Suprapubic skin (tissue), 4 donors: Measurements from ENCODE around the gene BACE1. TPM values are rescaled to one million over a fixed set of nuclear protein-coding genes. Genes with fewer than 3 reads are reported as not detected.

ENCODE experiments used
- DNase-seq, 2 donors: peaks; one replicate each; pipeline ENCODE4 v3.0.0-alpha.2; 2019; ENCODE audit warnings: low spot score in 2 of 2
- H3K27ac ChIP-seq: fragments of 200-600 bp; sonication (generic); one replicate; pipeline ENCODE4 v1.5.1; 2019
- H3K27me3 ChIP-seq: fragments of 200-600 bp; sonication (generic); one replicate; pipeline ENCODE4 v1.5.1; 2019
- H3K36me3 ChIP-seq: fragments of 200-600 bp; sonication (generic); one replicate; pipeline ENCODE4 v1.5.1; 2019
- H3K4me1 ChIP-seq: fragments of 200-600 bp; sonication (generic); one replicate; pipeline ENCODE4 v1.5.1; 2019
- H3K4me3 ChIP-seq: fragments of 200-600 bp; sonication (generic); one replicate; pipeline ENCODE4 v1.5.1; 2019; ENCODE audit warnings: mild to moderate bottlenecking
- H3K9me3 ChIP-seq: fragments of 200-600 bp; sonication (generic); one replicate; pipeline ENCODE4 v1.5.1; 2019
- EP300 ChIP-seq: sonication (generic); formaldehyde crosslinking; IDR thresholded peaks from one replicate; pipeline ENCODE4 v1.6.1; 2017; ENCODE audit warnings: antibody characterized with exemption
- POLR2A ChIP-seq, 2 donors: fragments of 450-650 bp; IDR thresholded peaks; one replicate each; pipeline ENCODE4 v1.6.1; 2017; ENCODE audit warnings: antibody characterized with exemption in 2 of 2, mild to moderate bottlenecking in 2 of 2, moderate library complexity in 2 of 2
- POLR2AphosphoS5 ChIP-seq, 3 donors: sonication (generic); formaldehyde crosslinking; IDR thresholded peaks; one replicate each; pipeline ENCODE4 v1.6.1; 2017; ENCODE audit warnings: antibody characterized with exemption in 3 of 3
- WGBS: methylation state at CpG from one replicate; pipeline ENCODE4 v1.1.5; 2018; 5-methylcytosine and 5-hydroxymethylcytosine counted together
- total RNA-seq, 4 donors: library from RNA; depleted of rRNA; stranded (reverse); fragments of >200 nt; gene quantifications; one replicate each; pipeline ENCODE4 v1.1.0, GENCODE V29; 2016
- TF ChIP-seq, protein P1 (sequence below), 2 donors: fragments of 200-600 bp in 1 of 2; fragments of 450-650 bp in 1 of 2; sonication (generic) in 1 of 2; IDR thresholded peaks; one replicate each; pipeline ENCODE4 v1.5.1; 2016 to 2019; ENCODE audit warnings: antibody characterized with exemption in 2 of 2, mild to moderate bottlenecking in 1 of 2, moderate library complexity in 1 of 2

Gene BACE1
- total RNA-seq, 4 donors from 2014 or later = 13.8 to 35.6 (median 18.0) TPM

DNA sequence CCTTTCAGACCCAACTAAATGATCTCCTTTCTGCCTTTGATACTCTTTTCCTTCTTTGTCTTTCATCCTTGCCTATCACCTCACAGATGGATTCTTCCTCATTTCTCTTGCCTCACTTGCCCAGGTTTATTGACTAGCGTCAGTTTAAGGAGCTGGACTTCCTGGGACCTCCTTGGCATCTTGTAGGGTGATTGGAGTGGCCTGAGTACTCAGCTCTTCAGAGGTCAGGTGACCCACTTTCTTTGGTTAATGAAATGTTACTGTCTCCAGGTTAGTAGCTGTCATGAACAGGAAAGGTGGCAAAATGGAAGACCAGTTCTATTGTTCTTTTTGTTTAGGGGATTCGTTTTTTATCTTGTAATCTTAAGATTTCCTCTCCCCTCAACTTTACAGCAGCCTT, 29.5 kb downstream of the BACE1 start:
- WGBS = 83% methylated on average over 2 of the region's 2 CpGs
- no peak overlapping the region for H3K27ac ChIP-seq
- no peaks in the 10 kb centered on the region for H3K4me1 ChIP-seq
- no peak overlapping the region for H3K4me3 ChIP-seq
- no peaks in the 10 kb centered on the region for H3K27me3 ChIP-seq
- H3K36me3 ChIP-seq = peaks cover 99% of the 10 kb centered on the region
- DNase-seq = no peak
- H3K9me3 ChIP-seq = no peaks in the 10 kb centered on the region
- TF ChIP-seq POLR2AphosphoS5 (IDR thresholded peaks at IDR 0.05) (no peak), POLR2A (IDR thresholded peaks at IDR 0.05) (no peak), EP300 (no peak)
- TF ChIP-seq, protein P1, sequence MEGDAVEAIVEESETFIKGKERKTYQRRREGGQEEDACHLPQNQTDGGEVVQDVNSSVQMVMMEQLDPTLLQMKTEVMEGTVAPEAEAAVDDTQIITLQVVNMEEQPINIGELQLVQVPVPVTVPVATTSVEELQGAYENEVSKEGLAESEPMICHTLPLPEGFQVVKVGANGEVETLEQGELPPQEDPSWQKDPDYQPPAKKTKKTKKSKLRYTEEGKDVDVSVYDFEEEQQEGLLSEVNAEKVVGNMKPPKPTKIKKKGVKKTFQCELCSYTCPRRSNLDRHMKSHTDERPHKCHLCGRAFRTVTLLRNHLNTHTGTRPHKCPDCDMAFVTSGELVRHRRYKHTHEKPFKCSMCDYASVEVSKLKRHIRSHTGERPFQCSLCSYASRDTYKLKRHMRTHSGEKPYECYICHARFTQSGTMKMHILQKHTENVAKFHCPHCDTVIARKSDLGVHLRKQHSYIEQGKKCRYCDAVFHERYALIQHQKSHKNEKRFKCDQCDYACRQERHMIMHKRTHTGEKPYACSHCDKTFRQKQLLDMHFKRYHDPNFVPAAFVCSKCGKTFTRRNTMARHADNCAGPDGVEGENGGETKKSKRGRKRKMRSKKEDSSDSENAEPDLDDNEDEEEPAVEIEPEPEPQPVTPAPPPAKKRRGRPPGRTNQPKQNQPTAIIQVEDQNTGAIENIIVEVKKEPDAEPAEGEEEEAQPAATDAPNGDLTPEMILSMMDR (IDR thresholded peaks at IDR 0.05) = no peak

DNA sequence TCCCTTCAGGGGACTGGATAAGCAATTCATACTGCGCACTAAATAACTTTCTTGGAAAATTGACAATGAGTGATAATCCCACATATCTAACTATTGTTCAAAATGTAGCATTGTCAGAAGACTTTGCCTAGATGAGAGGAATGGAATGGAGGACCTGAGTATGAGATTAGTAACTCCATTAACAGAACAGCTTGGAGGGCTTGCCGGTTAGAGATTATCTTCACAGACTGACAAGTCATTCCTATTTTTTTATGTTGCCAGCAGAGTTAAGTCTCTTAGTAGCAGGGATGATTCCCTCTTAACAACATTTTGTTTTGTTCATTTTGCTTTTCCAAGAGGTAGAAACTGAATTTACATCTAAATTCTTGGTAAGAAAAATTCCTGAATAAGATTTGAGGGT, 32.0 kb downstream of the BACE1 start:
- H3K27me3 ChIP-seq = no peaks in the 10 kb centered on the region
- no peak overlapping the region for H3K4me3 ChIP-seq
- WGBS = 90% methylated on average over 2 of the region's 2 CpGs
- no peak for DNase-seq
- H3K27ac ChIP-seq = no peak overlapping the region
- TF ChIP-seq EP300 = no peak
- TF ChIP-seq POLR2AphosphoS5 (IDR thresholded peaks at IDR 0.05) = no peak
- TF ChIP-seq POLR2A (IDR thresholded peaks at IDR 0.05) = no peak
- TF ChIP-seq, protein P1 (IDR thresholded peaks at IDR 0.05) = no peak
- peaks cover 84% of the 10 kb centered on the region for H3K36me3 ChIP-seq
- H3K4me1 ChIP-seq = no peaks in the 10 kb centered on the region
- no peaks in the 10 kb centered on the region for H3K9me3 ChIP-seq

DNA sequence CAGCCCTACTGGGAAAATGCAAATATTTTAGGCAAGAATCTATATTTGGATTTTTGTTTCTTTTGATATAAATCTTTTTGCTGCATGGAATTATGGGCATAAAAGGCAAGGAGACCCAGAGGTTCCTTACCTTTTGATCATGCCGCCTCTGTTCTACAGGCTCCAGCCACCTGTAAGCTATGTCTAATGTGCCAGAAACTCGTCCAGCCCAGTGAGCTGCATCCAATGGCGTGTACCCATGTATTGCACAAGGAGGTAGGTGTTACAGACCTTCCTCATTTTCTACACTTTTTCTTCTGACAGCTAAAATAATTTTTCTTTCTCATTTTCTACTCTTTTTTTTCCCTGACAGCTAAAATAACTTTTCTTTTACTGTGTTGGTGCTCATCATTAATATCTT, 33.1 kb downstream of the BACE1 start:
- H3K9me3 ChIP-seq = no peaks in the 10 kb centered on the region
- no peak overlapping the region for H3K4me3 ChIP-seq
- no peaks in the 10 kb centered on the region for H3K27me3 ChIP-seq
- no peaks in the 10 kb centered on the region for H3K4me1 ChIP-seq
- no peak for DNase-seq
- WGBS = 90% methylated on average over 3 of the region's 3 CpGs
- H3K27ac ChIP-seq = no peak overlapping the region
- TF ChIP-seq POLR2AphosphoS5 (IDR thresholded peaks at IDR 0.05) = no peak
- TF ChIP-seq, protein P1 (IDR thresholded peaks at IDR 0.05) = no peak
- no peak for TF ChIP-seq EP300
- TF ChIP-seq POLR2A (IDR thresholded peaks at IDR 0.05) = no peak
- H3K36me3 ChIP-seq = peaks cover 73% of the 10 kb centered on the region

DNA sequence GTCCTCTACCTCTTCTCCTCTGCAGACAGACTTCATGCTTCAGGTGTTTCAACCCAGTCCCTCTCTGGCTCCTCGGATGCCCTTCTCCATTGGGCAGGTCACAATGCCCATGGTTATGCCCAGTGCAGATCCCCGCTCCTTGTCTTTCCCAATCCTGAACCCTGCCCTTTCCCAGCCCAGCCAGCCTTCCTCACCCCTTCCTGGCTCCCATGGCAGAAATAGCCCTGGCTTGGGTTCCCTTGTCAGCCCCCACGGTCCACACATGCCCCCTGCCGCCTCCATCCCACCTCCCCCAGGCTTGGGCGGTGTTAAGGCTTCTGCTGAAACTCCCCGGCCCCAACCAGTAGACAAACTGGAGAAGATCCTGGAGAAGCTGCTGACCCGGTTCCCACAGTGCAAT, 34.2 kb downstream of the BACE1 start:
- Histone ChIP-seq H3K4me1 (no peaks in the 10 kb centered on the region), H3K9me3 (no peaks in the 10 kb centered on the region), H3K4me3 (no peak overlapping the region), H3K27me3 (no peaks in the 10 kb centered on the region), H3K27ac (no peak overlapping the region), H3K36me3 (peaks cover 63% of the 10 kb centered on the region)
- 98% methylated on average over 7 of the region's 7 CpGs for WGBS
- TF ChIP-seq EP300 (no peak), POLR2AphosphoS5 (IDR thresholded peaks at IDR 0.05) (no peak), POLR2A (IDR thresholded peaks at IDR 0.05) (no peak)
- TF ChIP-seq, protein P1 (IDR thresholded peaks at IDR 0.05) = no peak
- DNase-seq = no peak

DNA sequence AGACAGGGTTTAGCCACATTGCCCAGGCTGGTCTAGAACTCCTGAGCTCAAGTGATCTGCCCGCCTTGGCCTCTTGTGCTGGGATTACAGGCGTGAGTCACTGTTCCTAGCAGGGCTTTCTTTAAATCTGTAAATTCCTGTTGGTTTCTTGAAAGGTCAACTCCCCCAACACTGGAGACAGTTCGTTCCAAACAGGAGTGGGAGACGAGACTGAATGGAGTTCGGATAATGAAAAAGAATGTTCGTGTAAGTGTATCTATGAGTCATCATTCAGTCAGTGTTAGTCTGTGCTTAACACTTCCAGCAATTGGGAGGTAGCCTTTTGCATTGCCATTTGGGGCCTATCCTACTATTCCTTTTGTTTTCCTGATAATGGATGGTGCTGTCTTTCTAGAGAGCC, 34.9 kb downstream of the BACE1 start:
- no peak for DNase-seq
- WGBS = 85% methylated on average over 6 of the region's 6 CpGs
- Histone ChIP-seq H3K4me3 (no peak overlapping the region), H3K9me3 (no peaks in the 10 kb centered on the region), H3K27me3 (no peaks in the 10 kb centered on the region), H3K4me1 (no peaks in the 10 kb centered on the region), H3K36me3 (peaks cover 58% of the 10 kb centered on the region), H3K27ac (no peak overlapping the region)
- no peak for TF ChIP-seq POLR2A (IDR thresholded peaks at IDR 0.05)
- TF ChIP-seq EP300 = no peak

DNA sequence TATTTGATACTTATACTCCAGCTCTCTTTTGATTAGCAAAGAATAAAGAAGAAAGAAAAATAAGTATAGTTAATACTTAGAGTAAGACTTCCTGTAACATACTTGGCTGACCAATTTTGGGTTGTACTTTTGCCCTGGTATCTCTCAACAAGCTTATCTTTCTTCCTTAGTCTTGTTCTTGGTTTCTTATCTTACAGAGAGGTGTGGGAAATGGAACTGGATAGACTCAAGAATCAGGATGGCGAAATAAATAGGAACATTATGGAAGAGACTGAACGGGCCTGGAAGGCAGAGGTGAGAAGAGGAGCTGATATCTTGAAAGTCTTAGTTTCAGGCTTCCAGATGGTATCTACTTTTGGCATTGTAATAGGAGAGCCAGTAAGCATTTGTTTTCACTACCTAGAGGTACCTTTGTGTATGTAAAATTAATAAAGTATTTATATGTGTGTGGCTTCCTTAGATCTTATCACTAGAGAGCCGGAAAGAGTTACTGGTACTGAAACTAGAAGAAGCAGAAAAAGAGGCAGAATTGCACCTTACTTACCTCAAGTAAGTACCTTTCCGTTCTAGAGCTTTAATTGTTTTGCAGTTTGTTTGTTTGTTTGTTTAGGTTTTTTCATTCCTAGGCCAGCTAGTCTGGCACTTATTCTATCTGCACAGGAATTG, 36.2 kb downstream of the BACE1 start:
- no peak overlapping the region for H3K4me3 ChIP-seq
- H3K4me1 ChIP-seq = no peaks in the 10 kb centered on the region
- no peaks in the 10 kb centered on the region for H3K9me3 ChIP-seq
- no peaks in the 10 kb centered on the region for H3K27me3 ChIP-seq
- H3K27ac ChIP-seq = no peak overlapping the region
- TF ChIP-seq, protein P1 (IDR thresholded peaks at IDR 0.05) = no peak
- TF ChIP-seq POLR2AphosphoS5 (IDR thresholded peaks at IDR 0.05) = no peak
- no peak for TF ChIP-seq POLR2A (IDR thresholded peaks at IDR 0.05)
- TF ChIP-seq EP300 = no peak
- no peak for DNase-seq
- peaks cover 50% of the 10 kb centered on the region for H3K36me3 ChIP-seq
- 79% methylated on average over 4 of the region's 4 CpGs for whole genome bisulfite sequencing
